Measurements from ENCODE around the gene PKIG.
"Not testable (repeated sequence)": the region's sequence is repeated elsewhere in the genome, so short reads cannot be mapped to it uniquely, and the experiment has no call there.

DNA sequence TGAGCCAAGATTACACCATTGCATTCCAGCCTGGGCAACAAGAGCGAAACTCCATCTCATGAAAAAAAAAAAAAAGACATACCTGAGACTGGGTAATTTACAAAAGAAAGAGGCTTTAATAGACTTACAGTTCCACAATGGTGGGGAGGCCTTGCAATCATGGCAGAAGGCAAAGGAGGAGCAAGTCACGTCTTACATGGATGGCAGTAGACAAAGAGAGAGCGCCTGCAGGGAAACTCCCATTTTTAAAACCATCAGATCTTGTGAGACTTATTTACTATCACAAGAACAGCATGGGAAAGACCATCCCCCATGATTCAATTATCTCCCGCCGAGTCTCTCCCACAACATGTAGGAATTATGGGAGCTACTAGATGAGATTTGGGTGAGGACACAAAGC, 71.8 kb downstream of the PKIG start:
- not testable (repeated sequence) for TF ChIP-seq FOSL2 (IDR thresholded peaks at IDR 0.05; ENCODE audit: borderline replicate concordance, low read depth); GABPA (IDR thresholded peaks at IDR 0.05; ENCODE audit: low read depth); SMC3 (IDR thresholded peaks at IDR 0.05; ENCODE audit: low read depth, low read length); CTCF (IDR thresholded peaks at IDR 0.05)
- TF ChIP-seq, protein P1, sequence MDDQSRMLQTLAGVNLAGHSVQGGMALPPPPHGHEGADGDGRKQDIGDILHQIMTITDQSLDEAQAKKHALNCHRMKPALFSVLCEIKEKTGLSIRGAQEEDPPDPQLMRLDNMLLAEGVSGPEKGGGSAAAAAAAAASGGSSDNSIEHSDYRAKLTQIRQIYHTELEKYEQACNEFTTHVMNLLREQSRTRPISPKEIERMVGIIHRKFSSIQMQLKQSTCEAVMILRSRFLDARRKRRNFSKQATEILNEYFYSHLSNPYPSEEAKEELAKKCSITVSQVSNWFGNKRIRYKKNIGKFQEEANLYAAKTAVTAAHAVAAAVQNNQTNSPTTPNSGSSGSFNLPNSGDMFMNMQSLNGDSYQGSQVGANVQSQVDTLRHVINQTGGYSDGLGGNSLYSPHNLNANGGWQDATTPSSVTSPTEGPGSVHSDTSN (IDR thresholded peaks at IDR 0.05): not testable (repeated sequence)
